AG04450 (cell line): ENCODE data around the gene PYGB. TPM values are rescaled to one million over a fixed set of nuclear protein-coding genes. Genes with fewer than 3 reads are reported as not detected.

Experiments
- CTCF ChIA-PET: fragments of 300-600, 350-600 bp; formaldehyde crosslinking; extraction: SDS; loops from one replicate; lab custom pipeline; 2022; ENCODE audit warnings: antibody characterized with exemption, inconsistent platforms; lab: Charles Lee
- POLR2A ChIA-PET: fragments of 350-600 bp; formaldehyde crosslinking; extraction: SDS; loops from one replicate; lab custom pipeline; 2021; ENCODE audit warnings: antibody characterized with exemption, inconsistent platforms; lab: Yijun Ruan, JAX
- DNase-seq: peaks from one replicate; pipeline ENCODE4 v3.0.0-alpha.2; 2011; ENCODE audit warnings: low read depth, low spot score
- H3K27ac ChIP-seq: one replicate; pipeline ENCODE4 v1.5.1; 2012; ENCODE audit warnings: low read depth, low read length, control low read depth
- H3K27me3 ChIP-seq: one replicate; pipeline ENCODE4 v1.6.0; 2012; ENCODE audit warnings: low read length; ENCODE audit not compliant: control insufficient read depth, insufficient read depth
- H3K4me3 ChIP-seq: 2 replicates; pipeline ENCODE4 v1.5.1; 2011; ENCODE audit warnings: mild to moderate bottlenecking, low read depth, low read length, control low read depth
- H3K9me3 ChIP-seq: 2 replicates; pipeline ENCODE4 v1.5.1; 2012; ENCODE audit warnings: low read length; ENCODE audit not compliant: control insufficient read depth, insufficient read depth
- CTCF ChIP-seq: IDR thresholded peaks from 2 replicates; pipeline ENCODE4 v1.5.1; 2011; ENCODE audit warnings: low read depth, low read length, control low read depth, inconsistent platforms
- polyA plus RNA-seq: library from polyadenylated mRNA; depleted of rRNA; stranded (reverse); fragments of >200 nt; gene quantifications from 2 replicates; pipeline ENCODE4 v1.2.3, GENCODE V29; 2011

Gene PYGB
- polyA plus RNA-seq, 1 experiment = 43.2 TPM

- no peaks in the 10 kb centered on the region; the same call in 1 of the 2 replicates for H3K9me3 ChIP-seq
- ChIA-PET CTCF (interaction anchor here (1.2 kb wide), 1 partner anchor 27 kb away, joined by 3 read pairs; the partner anchor contains the start of gene PYGB), POLR2A (no interaction called here)
- H3K4me3 ChIP-seq = no peak overlapping the region
- TF ChIP-seq CTCF = no peak
- H3K27ac ChIP-seq = no peak overlapping the region
- DNase-seq = no peak
- no peaks in the 10 kb centered on the region for H3K27me3 ChIP-seq
These were observed 26.6 kb downstream of the PYGB start for GRCh38 chr20:25274481-25274880.

GRCh38 chr20:25274891-25275812, 27.3 kb downstream of the PYGB start:
- no peak overlapping the region for H3K4me3 ChIP-seq
- POLR2A ChIA-PET = no interaction called here
- CTCF ChIA-PET = no interaction called here
- H3K27ac ChIP-seq = no peak overlapping the region
- no peaks in the 10 kb centered on the region; the same call in 1 of the 2 replicates for H3K9me3 ChIP-seq
- no peak for DNase-seq
- TF ChIP-seq CTCF = no peak
- H3K27me3 ChIP-seq = no peaks in the 10 kb centered on the region

- H3K27ac ChIP-seq = no peak overlapping the region
- no peak overlapping the region for H3K4me3 ChIP-seq
- CTCF ChIA-PET = no interaction called here
These were observed 28.1 kb downstream of the PYGB start for GRCh38 chr20:25275813-25276532.

GRCh38 chr20:25276533-25277050, 28.7 kb downstream of the PYGB start:
- no peak for DNase-seq
- Histone ChIP-seq H3K9me3 (no peaks in the 10 kb centered on the region; the same call in 1 of the 2 replicates), H3K27me3 (no peaks in the 10 kb centered on the region), H3K4me3 (no peak overlapping the region), H3K27ac (no peak overlapping the region)
- no peak for TF ChIP-seq CTCF
- ChIA-PET POLR2A (no interaction called here), CTCF (no interaction called here)

More at GRCh38 chr20:25275813-25276532, 28.1 kb downstream of the PYGB start:
- Histone ChIP-seq H3K27me3 (no peaks in the 10 kb centered on the region), H3K9me3 (no peaks in the 10 kb centered on the region; the same call in 1 of the 2 replicates)
- no peak for DNase-seq
- POLR2A ChIA-PET = no interaction called here
- TF ChIP-seq CTCF = no peak
